Endodermal cell (in vitro differentiated cells): ENCODE results near the gene ZNF76. TPM values are rescaled to one million over a fixed set of nuclear protein-coding genes. Genes with fewer than 3 reads are reported as not detected.
A peak's percentile ranks its signal among the peaks of the same experiment; 100 is the strongest.

ENCODE experiments used
- DNase-seq: peaks from one replicate; pipeline ENCODE4 v3.0.0-alpha.2; 2017
- H3K27ac ChIP-seq: 2 replicates; pipeline ENCODE4 v1.5.1; 2013; ENCODE audit warnings: mild to moderate bottlenecking, low read depth, low read length, moderate library complexity
- H3K27me3 ChIP-seq: 2 replicates; pipeline ENCODE4 v1.6.1; 2013; ENCODE audit warnings: mild to moderate bottlenecking, low read length, moderate library complexity; ENCODE audit not compliant: insufficient read depth, control insufficient read depth, poor library complexity, severe bottlenecking
- H3K36me3 ChIP-seq: 2 replicates; pipeline ENCODE4 v1.7.0; 2013; ENCODE audit warnings: mild to moderate bottlenecking, low read length, moderate library complexity; ENCODE audit not compliant: control insufficient read depth, insufficient read depth
- H3K4me1 ChIP-seq: one replicate; pipeline ENCODE4 v1.7.0; 2013; ENCODE audit warnings: low read length; ENCODE audit not compliant: control insufficient read depth, insufficient read depth
- H3K4me3 ChIP-seq: 2 replicates; pipeline ENCODE4 v1.5.1; 2013; ENCODE audit warnings: mild to moderate bottlenecking, low read length, moderate library complexity
- H3K9ac ChIP-seq: 2 replicates; pipeline ENCODE4 v1.6.1; 2013; ENCODE audit warnings: mild to moderate bottlenecking, low read length, moderate library complexity; ENCODE audit not compliant: poor library complexity, severe bottlenecking; ENCODE audit errors: extremely low read depth
- H3K9me3 ChIP-seq: 2 replicates; pipeline ENCODE4 v1.6.1; 2013; ENCODE audit warnings: mild to moderate bottlenecking, low read length, moderate library complexity; ENCODE audit not compliant: control insufficient read depth
- H3K27ac Mint-ChIP-seq: 2 replicates; pipeline ENCODE4 v1.8.0; 2020; ENCODE audit warnings: mixed read lengths
- H3K27me3 Mint-ChIP-seq: 2 replicates; pipeline ENCODE4 v1.8.0; 2021; ENCODE audit warnings: mild to moderate bottlenecking, mixed read lengths; ENCODE audit not compliant: insufficient read depth
- H3K36me3 Mint-ChIP-seq: 2 replicates; pipeline ENCODE4 v1.8.0; 2020; ENCODE audit warnings: low read depth, mixed read lengths
- H3K4me1 Mint-ChIP-seq: 2 replicates; pipeline ENCODE4 v1.8.0; 2020; ENCODE audit warnings: mixed read lengths
- H3K4me3 Mint-ChIP-seq: 2 replicates; pipeline ENCODE4 v1.8.0; 2020; ENCODE audit warnings: mild to moderate bottlenecking, moderate library complexity, mixed read lengths
- H3K9me3 Mint-ChIP-seq: 2 replicates; pipeline ENCODE4 v1.8.0; 2020; ENCODE audit warnings: mild to moderate bottlenecking, mixed read lengths
- CTCF ChIP-seq: fragments of 200-600 bp; sonication (generic); conservative IDR thresholded peaks from 2 replicates; pipeline ENCODE4 v1.5.0; 2021; ENCODE audit warnings: antibody characterized with exemption, mild to moderate bottlenecking
- WGBS, 2 experiments: methylation state at CpG; one replicate each; pipeline versions ENCODE4 v1.1.5 to v1.1.7; 2013; ENCODE audit warnings: missing lambda C conversion rate in 2 of 2, mixed read lengths in 1 of 2; ENCODE audit not compliant: insufficient coverage in 1 of 2, insufficient read length in 1 of 2; 5-methylcytosine and 5-hydroxymethylcytosine counted together
- total RNA-seq, 2 donors: library from RNA; stranded (reverse); fragmentation: NEBNext Ultra II Directional in 1 of 2; extraction: Animal tissue kit (Norgen Biotek cat#: 25700) in 1 of 2; gene quantifications; 2 replicates in 1 of 2; 3 replicates in 1 of 2; pipeline ENCODE4 v1.2.1, GENCODE V29; 2021

Gene ZNF76
- total RNA-seq, 2 donors from 2014 or later = 39.0 to 42.9 TPM

GRCh38 chr6:35309611-35310264, 50.2 kb downstream of the ZNF76 start:
- TF ChIP-seq CTCF = no peak
- H3K27ac ChIP-seq = no peak overlapping the region
- H3K9me3 Mint-ChIP-seq = no peaks in the 10 kb centered on the region
- H3K36me3 ChIP-seq = no peaks in the 10 kb centered on the region
- H3K9me3 ChIP-seq = no peaks in the 10 kb centered on the region
- no peak overlapping the region for H3K4me3 ChIP-seq
- no peaks in the 10 kb centered on the region for H3K36me3 Mint-ChIP-seq
- H3K9ac ChIP-seq = no peak overlapping the region
- peaks cover 8% of the 10 kb centered on the region for H3K4me1 Mint-ChIP-seq
- peak; percentile 22 for DNase-seq
- 90 to 93% methylated on average over 9 of the region's 9 CpGs for WGBS, 2 experiments
- no peaks in the 10 kb centered on the region for H3K27me3 ChIP-seq
- H3K4me1 ChIP-seq = no peaks in the 10 kb centered on the region
- peak overlapping the region; percentile 27 for H3K27ac Mint-ChIP-seq
- H3K4me3 Mint-ChIP-seq = no peak overlapping the region
- H3K27me3 Mint-ChIP-seq = peaks cover 3% of the 10 kb centered on the region

GRCh38 chr6:35310265-35310831, 50.8 kb downstream of the ZNF76 start:
- DNase-seq = peak; percentile 28
- Histone ChIP-seq H3K27ac (no peak overlapping the region), H3K9me3 (no peaks in the 10 kb centered on the region), H3K9ac (no peak overlapping the region), H3K36me3 (no peaks in the 10 kb centered on the region), H3K27me3 (peaks cover 3% of the 10 kb centered on the region), H3K4me3 (no peak overlapping the region), H3K4me1 (no peaks in the 10 kb centered on the region)
- H3K4me1 Mint-ChIP-seq = peaks cover 8% of the 10 kb centered on the region
- no peaks in the 10 kb centered on the region for H3K36me3 Mint-ChIP-seq
- H3K27me3 Mint-ChIP-seq = peaks cover 7% of the 10 kb centered on the region
- TF ChIP-seq CTCF = no peak
- WGBS, 2 experiments = 86 to 93% methylated on average over 6 of the region's 6 CpGs
- no peaks in the 10 kb centered on the region for H3K9me3 Mint-ChIP-seq
- H3K27ac Mint-ChIP-seq = peak overlapping the region; percentile 27
- no peak overlapping the region for H3K4me3 Mint-ChIP-seq

GRCh38 chr6:35311390-35312075, 52.0 kb downstream of the ZNF76 start:
- Histone ChIP-seq H3K9me3 (no peaks in the 10 kb centered on the region), H3K27ac (no peak overlapping the region), H3K36me3 (no peaks in the 10 kb centered on the region), H3K9ac (no peak overlapping the region), H3K4me1 (no peaks in the 10 kb centered on the region), H3K27me3 (peaks cover 13% of the 10 kb centered on the region), H3K4me3 (no peak overlapping the region)
- Mint-ChIP-seq H3K9me3 (no peaks in the 10 kb centered on the region), H3K36me3 (no peaks in the 10 kb centered on the region), H3K27ac (no peak overlapping the region), H3K27me3 (peaks cover 14% of the 10 kb centered on the region), H3K4me3 (no peak overlapping the region), H3K4me1 (peaks cover 8% of the 10 kb centered on the region)
- peak; percentile 38 for DNase-seq
- WGBS, 2 experiments = 85 to 100% methylated on average over 4 to 5 of the region's 6 CpGs
- no peak for TF ChIP-seq CTCF
